ENCODE results near the gene SPACA7. TPM values are rescaled to one million over a fixed set of nuclear protein-coding genes. Genes with fewer than 3 reads are reported as not detected.

Gene SPACA7
- total and polyA plus RNA-seq, 10 of the 15 experiments (the other 5 are each of a cell fraction or from before 2014, with no cell fraction given): not detected

DNA sequence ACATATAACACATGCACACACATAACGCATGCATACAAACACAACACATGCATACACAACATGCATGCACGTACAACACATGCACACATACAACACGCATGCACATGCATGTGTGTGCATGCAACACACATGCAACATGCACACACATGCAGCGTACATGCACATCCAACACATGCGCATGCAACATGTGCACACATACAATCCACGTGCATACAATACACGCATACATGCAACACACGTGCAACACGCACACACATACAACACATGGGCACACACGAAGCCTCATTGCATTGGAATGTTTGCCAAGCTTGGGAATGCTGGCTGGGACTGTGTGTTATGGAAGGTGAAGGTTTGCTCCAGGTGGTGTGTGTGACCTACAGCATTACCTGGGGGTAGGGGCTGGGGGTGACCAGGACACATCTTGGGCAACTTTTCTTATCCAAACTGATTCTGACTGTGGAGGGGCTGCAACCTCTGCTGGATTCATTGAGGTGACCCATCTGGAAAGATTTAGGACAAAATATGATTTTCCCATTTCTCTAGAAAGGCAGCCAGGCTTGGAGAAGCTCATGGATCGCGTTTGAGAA, 58.9 kb downstream of the SPACA7 start:
- SMC1A ChIA-PET (ENCODE audit: uncharacterized antibody, unreplicated experiment): no interaction called here
- ATAC-seq (no peak), FAIRE-seq (no peak), DNase-seq (ENCODE audit: low read depth, low spot score) (no peak)
- in situ Hi-C loops (cut with MboI) (loop anchor here (25.0 kb wide), 1 partner anchor 1348 kb away; no protein-coding TSS in a partner anchor), intact Hi-C loops (cut with micrococcal nuclease; ENCODE audit: unreplicated experiment) (no loop called here)
- TF ChIP-seq POLR2A (IDR thresholded peaks at IDR 0.05; ENCODE audit: low read depth, low read length): no peak
- no peak for TF ChIP-seq KDM1A (IDR thresholded peaks at IDR 0.05; ENCODE audit: borderline replicate concordance)
- no peak for TF ChIP-seq E2F8 (IDR thresholded peaks at IDR 0.05; ENCODE audit: low read depth, partially characterized antibody)
- TF ChIP-seq SIN3A (IDR thresholded peaks at IDR 0.05; ENCODE audit: low read depth, low read length): no peak
- TF ChIP-seq, protein P1, sequence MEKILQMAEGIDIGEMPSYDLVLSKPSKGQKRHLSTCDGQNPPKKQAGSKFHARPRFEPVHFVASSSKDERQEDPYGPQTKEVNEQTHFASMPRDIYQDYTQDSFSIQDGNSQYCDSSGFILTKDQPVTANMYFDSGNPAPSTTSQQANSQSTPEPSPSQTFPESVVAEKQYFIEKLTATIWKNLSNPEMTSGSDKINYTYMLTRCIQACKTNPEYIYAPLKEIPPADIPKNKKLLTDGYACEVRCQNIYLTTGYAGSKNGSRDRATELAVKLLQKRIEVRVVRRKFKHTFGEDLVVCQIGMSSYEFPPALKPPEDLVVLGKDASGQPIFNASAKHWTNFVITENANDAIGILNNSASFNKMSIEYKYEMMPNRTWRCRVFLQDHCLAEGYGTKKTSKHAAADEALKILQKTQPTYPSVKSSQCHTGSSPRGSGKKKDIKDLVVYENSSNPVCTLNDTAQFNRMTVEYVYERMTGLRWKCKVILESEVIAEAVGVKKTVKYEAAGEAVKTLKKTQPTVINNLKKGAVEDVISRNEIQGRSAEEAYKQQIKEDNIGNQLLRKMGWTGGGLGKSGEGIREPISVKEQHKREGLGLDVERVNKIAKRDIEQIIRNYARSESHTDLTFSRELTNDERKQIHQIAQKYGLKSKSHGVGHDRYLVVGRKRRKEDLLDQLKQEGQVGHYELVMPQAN (conservative IDR thresholded peaks at IDR 0.05): no peak
- no peak for TF ChIP-seq PAX8 (IDR thresholded peaks at IDR 0.05)
- TF ChIP-seq RB1 (IDR thresholded peaks at IDR 0.05; ENCODE audit: borderline replicate concordance): no peak
- TF ChIP-seq RBBP5 (conservative IDR thresholded peaks at IDR 0.05): no peak
- no peak for TF ChIP-seq SMAD5 (IDR thresholded peaks at IDR 0.05; ENCODE audit: low read depth)
- no peak for TF ChIP-seq NRF1 (conservative IDR thresholded peaks at IDR 0.05; ENCODE audit: low read depth, low read length)
- no peak for TF ChIP-seq BCL11A (IDR thresholded peaks at IDR 0.05; ENCODE audit: low read depth, low read length)
- no peak for TF ChIP-seq PML (IDR thresholded peaks at IDR 0.05; ENCODE audit: low read length)
- CTCF ChIA-PET: interaction anchor here (0.9 kb wide), 1 partner anchor 101 kb away, joined by 3 read pairs; no protein-coding TSS in a partner anchor
- H3K4me3 ChIP-seq: no peak overlapping the region
- no peak overlapping the region for H3K4me2 ChIP-seq (ENCODE audit: control insufficient read depth, insufficient read depth)
- H3K9me3 ChIP-seq (replicated peaks; ENCODE audit: control insufficient read depth, insufficient read depth, low read length): no peaks in the 10 kb centered on the region
- BruUV-seq (replicated peaks): no TSS peak
- 68% methylated on average over 12 of the region's 12 CpGs for WGBS (ENCODE audit: insufficient coverage, insufficient replicate concordance, low lambda C conversion rate, missing lambda C conversion rate)
- H3K27ac ChIP-seq (ENCODE audit: control insufficient read depth, insufficient read depth): no peak overlapping the region
- H3K4me1 ChIP-seq (ENCODE audit: control insufficient read depth, insufficient read depth, low read length): no peaks in the 10 kb centered on the region
- no peaks in the 10 kb centered on the region for H3K27me3 ChIP-seq (replicated peaks in 1 of 2; ENCODE audit: control insufficient read depth in 2 of 2, insufficient read depth in 2 of 2, low read length in 1 of 2)
- no peak overlapping the region for H2AFZ ChIP-seq (ENCODE audit: control insufficient read depth, low read depth, low read length)
- no peaks in the 10 kb centered on the region for H3K36me3 ChIP-seq (ENCODE audit: control insufficient read depth in 2 of 2, insufficient read depth in 2 of 2, low read length in 1 of 2)
- H4K20me1 ChIP-seq (ENCODE audit: control insufficient read depth, insufficient read depth): no peaks in the 10 kb centered on the region
- RAD21 ChIA-PET (ENCODE audit: unreplicated experiment): no interaction called here
- POLR2A ChIA-PET: no interaction called here
- no peak overlapping the region for H3K9ac ChIP-seq (ENCODE audit: control insufficient read depth, insufficient read depth, low read length)
- H3K79me2 ChIP-seq (ENCODE audit: control insufficient read depth, insufficient read depth, low read length): no peaks in the 10 kb centered on the region
